K562 (cell line): ENCODE results near the gene ZDHHC5. TPM values are rescaled to one million over a fixed set of nuclear protein-coding genes. Genes with fewer than 3 reads are reported as not detected.

Experiments
- CEBPB ChIP-seq: fragments of 450-650 bp; IDR thresholded peaks from 2 replicates; pipeline ENCODE4 v1.6.1; 2016; ENCODE audit warnings: missing genetic modification characterization, missing compliant biosample characterization
- GABPB2 ChIP-seq: fragments of 250-450 bp; sonication (Bioruptor Pico); conservative IDR thresholded peaks from 2 replicates; pipeline ENCODE4 v1.5.1; 2021; ENCODE audit warnings: mild to moderate bottlenecking
- LEF1 ChIP-seq: fragments of 450-650 bp; IDR thresholded peaks from 2 replicates; pipeline ENCODE4 v1.6.1; 2016; ENCODE audit warnings: mild to moderate bottlenecking
- PHF8 ChIP-seq: fragments of 200-600 bp; sonication (generic); IDR thresholded peaks from 2 replicates; pipeline ENCODE4 v1.6.1; 2012; ENCODE audit warnings: mixed run types, mild to moderate bottlenecking, inconsistent platforms, low read length, moderate library complexity, borderline replicate concordance
- POLR2G ChIP-seq: fragments of 200-400 bp; formaldehyde crosslinking; IDR thresholded peaks from 2 replicates; pipeline ENCODE4 v1.6.1; 2017; ENCODE audit warnings: low read depth, mild to moderate bottlenecking, antibody characterized with exemption, low read length, moderate library complexity
- RBM25 ChIP-seq: fragments of 200-400 bp; formaldehyde crosslinking; IDR thresholded peaks from 2 replicates; pipeline ENCODE4 v1.6.1; 2018; ENCODE audit warnings: low read length, low read depth, moderate library complexity; ENCODE audit not compliant: severe bottlenecking
- RREB1 ChIP-seq: fragments of 250-450 bp; sonication (Bioruptor Pico); IDR thresholded peaks from 2 replicates; pipeline ENCODE4 v1.4.0; 2020
- SAFB ChIP-seq: fragments of 200-400 bp; formaldehyde crosslinking; IDR thresholded peaks from 2 replicates; pipeline ENCODE4 v1.6.1; 2017; ENCODE audit warnings: low read depth, low read length, borderline replicate concordance
- SP1 ChIP-seq: sonication (generic); formaldehyde crosslinking; IDR thresholded peaks from 2 replicates; pipeline ENCODE4 v1.8.1; 2022; ENCODE audit warnings: mild to moderate bottlenecking, missing genetic modification reagents
- TBL1XR1 ChIP-seq, 2 experiments: IDR thresholded peaks; 2 replicates each; pipeline ENCODE4 v1.6.1; 2012; ENCODE audit warnings: improper control_type of control experiment in 2 of 2, low read length in 2 of 2, mild to moderate bottlenecking in 1 of 2
- ZNF134 ChIP-seq: fragments of 250-450 bp; sonication (Bioruptor Pico); conservative IDR thresholded peaks from 2 replicates; pipeline ENCODE4 v1.4.0; 2020
- ZNF224 ChIP-seq: sonication (generic); formaldehyde crosslinking; IDR thresholded peaks from 2 replicates; pipeline ENCODE4 v1.8.0; 2022; ENCODE audit warnings: mild to moderate bottlenecking, missing genetic modification reagents
- polyA plus RNA-seq, 8 experiments: library from polyadenylated mRNA; depleted of rRNA in 4 of 8; stranded (reverse) in 5 of 8; unstranded in 3 of 8; fragments of >200 nt; fragmentation: Nextera tagmentation in 2 of 8; fragmentation: Illumina TruSeq in 1 of 8; extraction: Ambion mirVana in 2 of 8; extraction: Trizol in 1 of 8; gene quantifications; 2 replicates each; pipeline versions ENCODE4 v1.2.1 to v1.2.3, GENCODE V29; 2011 to 2014; ENCODE audit warnings: inconsistent platforms in 1 of 8, missing spikeins in 1 of 8
- total RNA-seq, 7 experiments: library from RNA; depleted of rRNA in 6 of 7; stranded (reverse); fragments of >200 nt in 6 of 7; fragmentation: Illumina TruSeq in 2 of 7; extraction: Trizol in 2 of 7; gene quantifications; 2 replicates each; pipeline versions ENCODE4 v1.2.1 to v1.2.3, GENCODE V29; 2011 to 2021; ENCODE audit warnings: low replicate concordance in 1 of 7
- TF ChIP-seq, protein P1 (sequence below): IDR thresholded peaks from 3 replicates; pipeline ENCODE4 v1.6.1; 2011; ENCODE audit warnings: borderline replicate concordance, mild to moderate bottlenecking, moderate library complexity; ENCODE audit not compliant: insufficient read length; ENCODE audit errors: extremely low read depth
- TF ChIP-seq, protein P2 (sequence below): fragments of 450-650 bp; conservative IDR thresholded peaks from 2 replicates; pipeline ENCODE4 v1.6.1; 2016; ENCODE audit warnings: missing genetic modification characterization, low read depth, mild to moderate bottlenecking, control low read depth, missing compliant biosample characterization
- TF ChIP-seq, protein P3 (sequence below): fragments of 250-450 bp; sonication (Bioruptor Pico); IDR thresholded peaks from 2 replicates; pipeline ENCODE4 v1.4.0; 2020; ENCODE audit warnings: borderline replicate concordance

ZDHHC5 gene
- total and polyA plus RNA-seq, 9 of the 15 experiments (the other 6 are each of a cell fraction or from before 2014, with no cell fraction given), result 3.8 to 64.2 (median 35.9) TPM

GRCh38 chr11:57667117-57667735, 688 bp upstream of the ZDHHC5 start (continued):
- TF ChIP-seq RREB1 (CRISPR knock-in tag), result 0 out of 2 replicates have a peak, but pooled peaks have one; percentile 26
- peak; percentile 73 for TF ChIP-seq SP1
- peak; percentile 25 for TF ChIP-seq RBM25
- peak; percentile 61; the same call in 1 of the 2 replicates for TF ChIP-seq POLR2G
- TF ChIP-seq PHF8, result peak; percentile 53; the same call in 1 of the 2 replicates
- peak; percentile 50; the same call in 1 of the 2 replicates for TF ChIP-seq CEBPB (tag)
- TF ChIP-seq, protein P1, sequence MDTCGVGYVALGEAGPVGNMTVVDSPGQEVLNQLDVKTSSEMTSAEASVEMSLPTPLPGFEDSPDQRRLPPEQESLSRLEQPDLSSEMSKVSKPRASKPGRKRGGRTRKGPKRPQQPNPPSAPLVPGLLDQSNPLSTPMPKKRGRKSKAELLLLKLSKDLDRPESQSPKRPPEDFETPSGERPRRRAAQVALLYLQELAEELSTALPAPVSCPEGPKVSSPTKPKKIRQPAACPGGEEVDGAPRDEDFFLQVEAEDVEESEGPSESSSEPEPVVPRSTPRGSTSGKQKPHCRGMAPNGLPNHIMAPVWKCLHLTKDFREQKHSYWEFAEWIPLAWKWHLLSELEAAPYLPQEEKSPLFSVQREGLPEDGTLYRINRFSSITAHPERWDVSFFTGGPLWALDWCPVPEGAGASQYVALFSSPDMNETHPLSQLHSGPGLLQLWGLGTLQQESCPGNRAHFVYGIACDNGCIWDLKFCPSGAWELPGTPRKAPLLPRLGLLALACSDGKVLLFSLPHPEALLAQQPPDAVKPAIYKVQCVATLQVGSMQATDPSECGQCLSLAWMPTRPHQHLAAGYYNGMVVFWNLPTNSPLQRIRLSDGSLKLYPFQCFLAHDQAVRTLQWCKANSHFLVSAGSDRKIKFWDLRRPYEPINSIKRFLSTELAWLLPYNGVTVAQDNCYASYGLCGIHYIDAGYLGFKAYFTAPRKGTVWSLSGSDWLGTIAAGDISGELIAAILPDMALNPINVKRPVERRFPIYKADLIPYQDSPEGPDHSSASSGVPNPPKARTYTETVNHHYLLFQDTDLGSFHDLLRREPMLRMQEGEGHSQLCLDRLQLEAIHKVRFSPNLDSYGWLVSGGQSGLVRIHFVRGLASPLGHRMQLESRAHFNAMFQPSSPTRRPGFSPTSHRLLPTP, result no peak
- TF ChIP-seq ZNF224 (CRISPR knock-in tag), result no peak
- TF ChIP-seq, protein P2, sequence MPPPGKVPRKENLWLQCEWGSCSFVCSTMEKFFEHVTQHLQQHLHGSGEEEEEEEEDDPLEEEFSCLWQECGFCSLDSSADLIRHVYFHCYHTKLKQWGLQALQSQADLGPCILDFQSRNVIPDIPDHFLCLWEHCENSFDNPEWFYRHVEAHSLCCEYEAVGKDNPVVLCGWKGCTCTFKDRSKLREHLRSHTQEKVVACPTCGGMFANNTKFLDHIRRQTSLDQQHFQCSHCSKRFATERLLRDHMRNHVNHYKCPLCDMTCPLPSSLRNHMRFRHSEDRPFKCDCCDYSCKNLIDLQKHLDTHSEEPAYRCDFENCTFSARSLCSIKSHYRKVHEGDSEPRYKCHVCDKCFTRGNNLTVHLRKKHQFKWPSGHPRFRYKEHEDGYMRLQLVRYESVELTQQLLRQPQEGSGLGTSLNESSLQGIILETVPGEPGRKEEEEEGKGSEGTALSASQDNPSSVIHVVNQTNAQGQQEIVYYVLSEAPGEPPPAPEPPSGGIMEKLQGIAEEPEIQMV (tag), result no peak
- TF ChIP-seq SAFB, result no peak
- no peak; a peak in 1 of 4 replicates for TF ChIP-seq TBL1XR1 (IDR thresholded peaks at IDR 0.05; ENCODE audit: low read length in 2 of 2)
- TF ChIP-seq ZNF134, result no peak
- TF ChIP-seq GABPB2 (CRISPR knock-in tag), result no peak
- no peak for TF ChIP-seq LEF1
- TF ChIP-seq, protein P3, sequence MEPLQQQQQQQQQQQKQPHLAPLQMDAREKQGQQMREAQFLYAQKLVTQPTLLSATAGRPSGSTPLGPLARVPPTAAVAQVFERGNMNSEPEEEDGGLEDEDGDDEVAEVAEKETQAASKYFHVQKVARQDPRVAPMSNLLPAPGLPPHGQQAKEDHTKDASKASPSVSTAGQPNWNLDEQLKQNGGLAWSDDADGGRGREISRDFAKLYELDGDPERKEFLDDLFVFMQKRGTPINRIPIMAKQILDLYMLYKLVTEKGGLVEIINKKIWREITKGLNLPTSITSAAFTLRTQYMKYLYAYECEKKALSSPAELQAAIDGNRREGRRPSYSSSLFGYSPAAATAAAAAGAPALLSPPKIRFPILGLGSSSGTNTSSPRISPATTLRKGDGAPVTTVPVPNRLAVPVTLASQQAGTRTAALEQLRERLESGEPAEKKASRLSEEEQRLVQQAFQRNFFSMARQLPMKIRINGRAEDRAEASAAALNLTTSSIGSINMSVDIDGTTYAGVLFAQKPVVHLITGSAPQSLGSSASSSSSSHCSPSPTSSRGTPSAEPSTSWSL (CRISPR knock-in tag), result no peak
